HEK293 (cell line): Measurements from ENCODE around the gene NHSL2.

Source experiments
- MYNN ChIP-seq: fragments of 450-650 bp; formaldehyde crosslinking; IDR thresholded peaks from 2 replicates; pipeline ENCODE4 v1.5.1; 2016; ENCODE audit warnings: missing biosample characterization, missing genetic modification characterization, borderline replicate concordance
- OSR2 ChIP-seq: fragments of 450-650 bp; formaldehyde crosslinking; IDR thresholded peaks from 2 replicates; pipeline ENCODE4 v1.5.1; 2016; ENCODE audit warnings: missing biosample characterization, missing genetic modification characterization
- SP2 ChIP-seq: fragments of 450-650 bp; formaldehyde crosslinking; IDR thresholded peaks from 2 replicates; pipeline ENCODE4 v1.5.1; 2016; ENCODE audit warnings: missing biosample characterization, missing genetic modification characterization
- TF ChIP-seq, protein P1 (sequence below): fragments of 450-650 bp; formaldehyde crosslinking; IDR thresholded peaks from 2 replicates; pipeline ENCODE4 v1.5.1; 2016; ENCODE audit warnings: missing biosample characterization, missing genetic modification characterization
- TF ChIP-seq, protein P2 (sequence below): fragments of 450-650 bp; formaldehyde crosslinking; IDR thresholded peaks from 2 replicates; pipeline ENCODE4 v1.5.1; 2016; ENCODE audit warnings: missing biosample characterization, missing genetic modification characterization
- TF ChIP-seq, protein P3 (sequence below): fragments of 450-650 bp; IDR thresholded peaks from 2 replicates; pipeline ENCODE4 v1.5.1; 2018; ENCODE audit warnings: missing biosample characterization, missing genetic modification characterization

DNA sequence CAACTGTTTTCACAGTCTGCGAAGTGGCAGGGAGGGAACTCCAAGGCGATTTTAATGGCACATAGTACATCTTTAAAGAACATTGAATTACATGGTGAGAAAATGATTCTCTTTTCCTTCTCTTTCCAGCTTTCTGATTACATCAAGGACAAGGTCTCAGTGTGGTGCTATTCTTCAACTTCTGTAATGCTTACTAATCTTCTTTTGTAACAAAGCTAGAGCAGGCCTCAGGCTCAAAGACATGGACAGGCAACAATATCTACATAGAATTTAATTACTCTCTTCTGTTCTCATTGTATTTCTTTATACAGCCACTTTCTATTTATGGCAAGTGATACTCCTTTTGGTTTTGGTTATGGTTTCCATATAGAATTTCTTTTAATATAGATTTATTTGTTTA, 172.6 kb downstream of the NHSL2 start:
- TF ChIP-seq, protein P1, sequence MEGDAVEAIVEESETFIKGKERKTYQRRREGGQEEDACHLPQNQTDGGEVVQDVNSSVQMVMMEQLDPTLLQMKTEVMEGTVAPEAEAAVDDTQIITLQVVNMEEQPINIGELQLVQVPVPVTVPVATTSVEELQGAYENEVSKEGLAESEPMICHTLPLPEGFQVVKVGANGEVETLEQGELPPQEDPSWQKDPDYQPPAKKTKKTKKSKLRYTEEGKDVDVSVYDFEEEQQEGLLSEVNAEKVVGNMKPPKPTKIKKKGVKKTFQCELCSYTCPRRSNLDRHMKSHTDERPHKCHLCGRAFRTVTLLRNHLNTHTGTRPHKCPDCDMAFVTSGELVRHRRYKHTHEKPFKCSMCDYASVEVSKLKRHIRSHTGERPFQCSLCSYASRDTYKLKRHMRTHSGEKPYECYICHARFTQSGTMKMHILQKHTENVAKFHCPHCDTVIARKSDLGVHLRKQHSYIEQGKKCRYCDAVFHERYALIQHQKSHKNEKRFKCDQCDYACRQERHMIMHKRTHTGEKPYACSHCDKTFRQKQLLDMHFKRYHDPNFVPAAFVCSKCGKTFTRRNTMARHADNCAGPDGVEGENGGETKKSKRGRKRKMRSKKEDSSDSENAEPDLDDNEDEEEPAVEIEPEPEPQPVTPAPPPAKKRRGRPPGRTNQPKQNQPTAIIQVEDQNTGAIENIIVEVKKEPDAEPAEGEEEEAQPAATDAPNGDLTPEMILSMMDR = no peak
- TF ChIP-seq, protein P2, sequence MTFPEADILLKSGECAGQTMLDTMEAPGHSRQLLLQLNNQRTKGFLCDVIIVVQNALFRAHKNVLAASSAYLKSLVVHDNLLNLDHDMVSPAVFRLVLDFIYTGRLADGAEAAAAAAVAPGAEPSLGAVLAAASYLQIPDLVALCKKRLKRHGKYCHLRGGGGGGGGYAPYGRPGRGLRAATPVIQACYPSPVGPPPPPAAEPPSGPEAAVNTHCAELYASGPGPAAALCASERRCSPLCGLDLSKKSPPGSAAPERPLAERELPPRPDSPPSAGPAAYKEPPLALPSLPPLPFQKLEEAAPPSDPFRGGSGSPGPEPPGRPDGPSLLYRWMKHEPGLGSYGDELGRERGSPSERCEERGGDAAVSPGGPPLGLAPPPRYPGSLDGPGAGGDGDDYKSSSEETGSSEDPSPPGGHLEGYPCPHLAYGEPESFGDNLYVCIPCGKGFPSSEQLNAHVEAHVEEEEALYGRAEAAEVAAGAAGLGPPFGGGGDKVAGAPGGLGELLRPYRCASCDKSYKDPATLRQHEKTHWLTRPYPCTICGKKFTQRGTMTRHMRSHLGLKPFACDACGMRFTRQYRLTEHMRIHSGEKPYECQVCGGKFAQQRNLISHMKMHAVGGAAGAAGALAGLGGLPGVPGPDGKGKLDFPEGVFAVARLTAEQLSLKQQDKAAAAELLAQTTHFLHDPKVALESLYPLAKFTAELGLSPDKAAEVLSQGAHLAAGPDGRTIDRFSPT (tag by site-specific recombination) = no peak
- no peak for TF ChIP-seq MYNN (tag by site-specific recombination)
- TF ChIP-seq, protein P3, sequence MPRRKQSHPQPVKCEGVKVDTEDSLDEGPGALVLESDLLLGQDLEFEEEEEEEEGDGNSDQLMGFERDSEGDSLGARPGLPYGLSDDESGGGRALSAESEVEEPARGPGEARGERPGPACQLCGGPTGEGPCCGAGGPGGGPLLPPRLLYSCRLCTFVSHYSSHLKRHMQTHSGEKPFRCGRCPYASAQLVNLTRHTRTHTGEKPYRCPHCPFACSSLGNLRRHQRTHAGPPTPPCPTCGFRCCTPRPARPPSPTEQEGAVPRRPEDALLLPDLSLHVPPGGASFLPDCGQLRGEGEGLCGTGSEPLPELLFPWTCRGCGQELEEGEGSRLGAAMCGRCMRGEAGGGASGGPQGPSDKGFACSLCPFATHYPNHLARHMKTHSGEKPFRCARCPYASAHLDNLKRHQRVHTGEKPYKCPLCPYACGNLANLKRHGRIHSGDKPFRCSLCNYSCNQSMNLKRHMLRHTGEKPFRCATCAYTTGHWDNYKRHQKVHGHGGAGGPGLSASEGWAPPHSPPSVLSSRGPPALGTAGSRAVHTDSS = no peak
- TF ChIP-seq SP2 (tag by site-specific recombination) = no peak
- TF ChIP-seq OSR2 (tag by site-specific recombination) = no peak
